Renal cortical epithelial cell (primary cell): ENCODE data around the gene FOXN1. TPM values are rescaled to one million over a fixed set of nuclear protein-coding genes. Genes with fewer than 3 reads are reported as not detected.
"Not testable (repeated sequence)": the region's sequence is repeated elsewhere in the genome, so short reads cannot be mapped to it uniquely, and the experiment has no call there.

Source experiments
- DNase-seq: peaks from one replicate; pipeline ENCODE4 v3.0.0-alpha.2; 2011; ENCODE audit warnings: low read depth
- total RNA-seq: library from RNA; depleted of rRNA; stranded (reverse); fragments of >200 nt; gene quantifications from 2 replicates; pipeline ENCODE4 v1.2.3, GENCODE V29; 2014

FOXN1 gene, protein sequence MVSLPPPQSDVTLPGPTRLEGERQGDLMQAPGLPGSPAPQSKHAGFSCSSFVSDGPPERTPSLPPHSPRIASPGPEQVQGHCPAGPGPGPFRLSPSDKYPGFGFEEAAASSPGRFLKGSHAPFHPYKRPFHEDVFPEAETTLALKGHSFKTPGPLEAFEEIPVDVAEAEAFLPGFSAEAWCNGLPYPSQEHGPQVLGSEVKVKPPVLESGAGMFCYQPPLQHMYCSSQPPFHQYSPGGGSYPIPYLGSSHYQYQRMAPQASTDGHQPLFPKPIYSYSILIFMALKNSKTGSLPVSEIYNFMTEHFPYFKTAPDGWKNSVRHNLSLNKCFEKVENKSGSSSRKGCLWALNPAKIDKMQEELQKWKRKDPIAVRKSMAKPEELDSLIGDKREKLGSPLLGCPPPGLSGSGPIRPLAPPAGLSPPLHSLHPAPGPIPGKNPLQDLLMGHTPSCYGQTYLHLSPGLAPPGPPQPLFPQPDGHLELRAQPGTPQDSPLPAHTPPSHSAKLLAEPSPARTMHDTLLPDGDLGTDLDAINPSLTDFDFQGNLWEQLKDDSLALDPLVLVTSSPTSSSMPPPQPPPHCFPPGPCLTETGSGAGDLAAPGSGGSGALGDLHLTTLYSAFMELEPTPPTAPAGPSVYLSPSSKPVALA
- total RNA-seq: not detected in 2 replicates

DNA sequence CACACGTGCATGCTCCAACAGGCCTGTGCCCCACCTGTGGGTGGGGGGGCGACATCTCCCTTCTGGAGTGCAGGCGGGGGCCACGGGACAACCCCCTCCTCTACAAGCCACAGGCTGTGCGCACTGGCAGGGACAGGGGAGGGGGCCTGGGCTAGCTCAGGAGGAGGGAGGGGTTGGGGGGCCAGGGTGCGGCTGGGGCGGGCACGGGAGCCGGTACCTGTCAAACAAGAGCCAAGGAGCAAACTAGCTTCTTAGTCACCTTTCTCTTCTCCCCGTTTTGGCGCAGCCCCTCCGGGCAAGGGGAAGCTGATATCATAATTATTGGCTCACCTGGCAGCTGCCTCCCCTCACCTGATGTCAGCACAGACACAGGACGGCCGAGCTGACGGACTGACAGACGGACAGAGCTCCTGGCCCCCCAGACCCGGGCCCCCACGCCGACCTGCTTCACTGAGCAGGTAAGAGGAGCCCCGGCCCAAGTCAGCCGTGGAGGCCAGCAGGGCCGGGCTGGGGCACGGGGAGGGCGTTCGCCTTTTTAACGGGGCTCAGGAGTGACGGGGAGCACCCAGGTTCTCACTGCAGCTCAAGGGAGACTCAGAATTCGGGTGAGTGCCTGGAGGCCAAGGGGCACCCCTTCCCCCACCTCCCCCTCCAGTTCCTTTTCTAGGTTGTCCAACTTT lies at the start of gene FOXN1:
Gene FOXN1 (plus strand): TSS at position 363 of the 680 bp plus-strand sequence. CDS start 17,622 bp downstream, outside the sequence.
- no peak for DNase-seq

DNA sequence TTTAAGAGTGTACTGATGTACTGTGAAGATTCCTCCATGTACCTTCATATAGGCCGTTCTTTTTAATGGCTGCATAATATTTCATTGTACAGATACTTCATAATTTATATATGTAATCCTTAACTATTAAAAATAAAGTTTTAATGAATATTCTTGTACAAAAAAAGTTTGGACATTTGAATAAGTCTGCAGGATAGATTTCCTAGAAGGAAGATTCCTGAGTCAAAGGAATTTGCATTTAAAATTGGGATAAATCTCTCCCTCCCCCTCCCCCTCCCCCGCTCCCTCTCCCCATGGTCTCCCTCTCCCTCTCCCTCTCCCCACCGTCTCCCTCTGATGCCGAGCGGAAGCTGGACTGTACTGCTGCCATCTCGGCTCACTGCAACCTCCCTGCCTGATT lies 48.3 kb upstream of the FOXN1 start:
- no peak for DNase-seq

DNA sequence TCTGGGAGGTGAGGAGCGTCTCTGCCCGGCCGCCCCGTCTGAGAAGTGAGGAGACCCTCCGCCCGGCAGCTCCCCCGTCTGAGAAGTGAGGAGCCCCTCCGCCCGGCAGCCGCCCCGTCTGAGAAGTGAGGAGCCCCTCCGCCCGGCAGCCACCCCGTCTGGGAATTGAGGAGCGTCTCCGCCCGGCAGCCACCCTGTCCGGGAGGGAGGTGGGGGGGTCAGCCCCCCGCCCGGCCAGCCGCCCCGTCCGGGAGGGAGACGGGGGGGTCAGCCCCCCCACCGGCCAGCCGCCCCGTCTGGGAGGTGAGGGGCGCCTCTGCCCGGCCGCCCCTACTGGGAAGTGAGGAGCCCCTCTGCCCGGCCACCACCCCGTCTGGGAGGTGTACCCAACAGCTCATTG lies 47.3 kb upstream of the FOXN1 start:
- DNase-seq: not testable (repeated sequence)

DNA sequence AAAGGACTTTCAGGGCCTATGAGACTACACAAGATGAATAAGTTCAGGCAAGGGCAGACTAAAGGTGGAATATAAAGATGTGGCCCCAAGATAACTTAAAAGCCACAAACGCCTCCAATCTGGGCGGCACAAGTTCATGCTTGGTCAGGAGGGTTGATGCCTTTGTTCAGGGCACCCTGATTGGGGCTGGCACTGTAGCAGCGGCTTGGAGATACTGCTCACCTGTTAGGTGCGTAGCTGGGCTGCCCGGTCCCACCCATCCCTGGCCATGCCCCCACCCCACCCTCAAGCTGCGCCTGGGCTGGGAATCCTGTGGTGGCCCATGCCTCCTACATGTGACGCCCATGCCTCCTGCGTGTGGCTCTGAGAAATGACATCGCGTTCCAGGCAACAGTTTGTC lies 45.2 kb upstream of the FOXN1 start:
- no peak for DNase-seq

DNA sequence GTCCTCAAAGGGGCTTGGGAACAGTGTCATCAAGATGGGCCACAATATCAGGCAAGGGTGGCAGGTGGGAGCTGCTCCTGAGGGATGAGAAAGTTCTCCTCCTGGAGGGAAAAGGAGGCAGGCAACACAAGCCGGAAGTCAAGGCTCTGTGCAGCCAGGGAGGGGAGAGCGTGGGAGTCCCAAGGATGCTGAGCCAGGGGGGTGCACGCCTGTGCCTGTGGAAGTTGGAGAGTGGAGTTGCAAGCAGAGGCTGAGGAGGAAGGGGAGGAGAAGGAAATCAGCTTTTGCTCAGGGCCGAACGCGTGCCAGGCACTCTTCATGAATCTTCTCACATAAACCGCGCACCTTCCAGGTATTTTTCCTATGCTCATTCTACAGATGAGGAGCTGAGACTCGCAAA lies 40.1 kb upstream of the FOXN1 start:
- DNase-seq: no peak

DNA sequence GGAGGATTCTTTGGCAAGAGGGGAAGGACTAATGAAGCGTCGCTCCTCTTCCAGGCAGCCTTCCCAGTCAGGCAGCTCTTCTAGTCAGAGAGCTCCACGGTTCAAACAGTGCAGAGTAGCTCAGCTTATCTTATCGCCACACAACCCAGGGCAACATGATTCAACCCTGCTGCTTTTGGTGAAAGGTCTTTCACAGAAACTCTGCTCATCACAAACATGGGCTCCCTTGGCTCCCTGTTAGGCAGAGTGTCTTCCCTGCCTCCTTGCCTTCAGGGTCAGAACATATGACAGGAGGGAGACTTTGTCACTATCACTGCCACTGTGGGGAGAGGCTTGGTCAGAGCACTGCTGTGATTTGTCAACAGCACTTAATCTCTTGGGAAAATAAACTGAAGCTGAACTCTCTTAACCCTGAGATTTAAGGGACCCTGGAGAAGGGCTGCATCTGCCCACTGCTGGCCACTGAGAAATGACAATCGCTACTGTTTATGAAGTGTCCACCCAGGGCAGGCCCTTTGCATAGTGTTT lies 39.6 kb upstream of the FOXN1 start:
- DNase-seq: no peak

DNA sequence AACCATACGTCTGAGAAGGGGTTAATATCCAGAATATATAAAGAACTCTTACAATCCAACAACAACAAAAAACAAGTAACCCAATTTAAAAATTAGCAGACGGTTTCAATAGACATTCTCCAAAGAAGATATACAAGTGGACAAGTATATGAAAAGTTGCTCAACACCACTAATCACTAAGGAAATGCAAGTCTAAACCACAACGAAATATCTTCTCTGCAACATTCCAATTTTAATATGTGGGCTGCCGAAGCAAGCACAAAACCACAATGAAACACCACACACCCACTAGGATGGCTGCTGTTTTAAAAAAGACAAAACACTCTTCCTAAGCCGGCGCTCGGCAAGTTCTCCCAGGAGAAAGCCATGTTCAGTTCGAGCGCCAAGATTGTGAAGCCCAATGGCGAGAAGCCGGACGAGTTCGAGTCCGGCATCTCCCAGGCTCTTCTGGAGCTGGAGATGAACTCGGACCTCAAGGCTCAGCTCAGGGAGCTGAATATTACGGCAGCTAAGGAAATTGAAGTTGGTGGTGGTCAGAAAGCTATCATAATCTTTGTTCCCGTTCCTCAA lies 38.6 kb upstream of the FOXN1 start:
- no peak for DNase-seq

DNA sequence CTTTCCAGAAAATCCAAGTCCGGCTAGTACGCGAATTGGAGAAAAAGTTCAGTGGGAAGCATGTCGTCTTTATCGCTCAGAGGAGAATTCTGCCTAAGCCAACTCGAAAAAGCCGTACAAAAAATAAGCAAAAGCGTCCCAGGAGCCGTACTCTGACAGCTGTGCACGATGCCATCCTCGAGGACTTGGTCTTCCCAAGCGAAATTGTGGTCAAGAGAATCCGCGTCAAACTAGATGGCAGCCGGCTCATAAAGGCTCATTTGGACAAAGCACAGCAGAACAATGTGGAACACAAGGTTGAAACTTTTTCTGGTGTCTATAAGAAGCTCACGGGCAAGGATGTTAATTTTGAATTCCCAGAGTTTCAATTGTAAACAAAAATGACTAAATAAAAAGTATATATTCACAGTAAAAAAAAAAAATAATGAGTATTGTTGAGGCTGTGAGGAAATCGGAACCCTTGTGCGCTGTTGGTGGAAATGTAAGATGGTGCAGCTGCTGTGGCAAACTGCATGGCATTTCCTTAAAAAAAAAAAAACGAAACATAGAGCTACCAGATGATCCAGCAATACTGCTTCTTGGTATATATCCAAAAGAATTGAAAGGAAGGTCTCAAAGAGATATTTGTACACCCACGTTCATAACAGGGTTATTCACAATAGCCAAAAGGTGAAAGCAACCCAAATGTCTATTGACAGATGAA lies 38.0 kb upstream of the FOXN1 start:
- not testable (repeated sequence) for DNase-seq

DNA sequence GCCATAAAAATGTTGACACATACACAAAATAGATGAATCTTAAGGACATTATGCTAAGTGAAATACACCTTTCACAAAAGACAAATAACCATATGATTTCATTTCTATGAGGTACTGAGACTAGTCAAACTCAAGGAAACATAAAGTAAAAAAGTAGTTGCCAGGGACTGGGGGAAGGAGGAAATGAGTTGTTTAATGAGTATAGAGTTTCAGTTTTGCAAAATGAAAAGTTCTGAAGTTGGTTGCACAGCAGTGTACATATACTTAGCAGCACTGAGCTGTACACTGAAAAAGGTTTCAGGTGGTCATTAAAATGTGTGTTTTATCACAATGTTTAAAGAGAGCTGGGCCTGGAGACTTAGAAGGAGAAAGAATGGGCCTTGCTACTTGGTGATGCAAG lies 37.4 kb upstream of the FOXN1 start:
- no peak for DNase-seq

DNA sequence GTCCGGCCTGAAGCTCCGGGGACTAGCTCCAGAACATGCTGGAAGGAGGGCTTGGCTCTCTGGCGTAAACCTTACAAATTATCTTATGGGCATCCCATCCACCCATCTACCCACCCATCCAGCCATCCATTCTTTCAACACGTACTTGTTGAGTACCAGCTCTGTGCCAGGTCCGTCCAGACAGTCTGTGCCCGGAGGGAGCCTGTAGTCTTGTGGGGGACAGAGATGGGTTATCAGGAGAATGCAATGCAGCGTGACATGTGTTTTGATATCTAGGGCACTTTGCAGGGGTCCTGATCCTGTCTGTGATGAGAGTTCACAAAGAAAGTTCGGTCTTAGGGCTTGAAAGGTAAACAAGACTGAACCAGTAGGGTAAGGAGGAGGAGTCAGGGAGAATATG lies 36.8 kb upstream of the FOXN1 start:
- no peak for DNase-seq

DNA sequence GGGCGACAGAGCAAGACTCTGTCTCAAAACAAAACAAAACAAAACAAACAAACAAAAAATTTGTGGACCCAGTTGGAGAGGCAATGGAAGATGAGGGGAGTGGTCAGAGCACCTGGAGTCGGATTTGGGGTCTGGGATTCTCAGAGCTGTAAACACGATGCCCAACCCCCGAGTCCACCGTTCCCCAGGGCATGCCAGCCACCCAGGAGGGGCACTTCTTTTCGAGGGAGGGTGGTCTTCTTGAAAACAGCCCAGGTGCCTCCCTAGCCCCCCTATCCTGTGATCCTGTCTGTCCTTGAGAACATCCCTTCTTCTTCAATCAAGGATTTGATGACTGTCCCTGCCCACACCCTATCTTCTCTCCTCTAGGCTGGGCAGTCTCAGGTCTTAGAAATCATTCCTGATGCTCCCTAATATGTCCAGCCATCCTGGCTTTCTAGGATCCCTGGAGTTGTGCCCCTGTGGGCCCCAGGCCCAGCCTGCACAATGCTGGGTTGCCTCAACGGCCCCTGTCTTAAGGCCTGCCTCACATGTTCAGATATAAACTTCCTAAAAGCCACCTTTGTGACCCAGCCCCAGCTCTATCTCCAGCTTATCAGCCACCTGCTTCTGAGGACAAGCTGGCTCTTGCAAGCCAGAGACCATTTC lies 35.8 kb upstream of the FOXN1 start:
- DNase-seq: no peak

DNA sequence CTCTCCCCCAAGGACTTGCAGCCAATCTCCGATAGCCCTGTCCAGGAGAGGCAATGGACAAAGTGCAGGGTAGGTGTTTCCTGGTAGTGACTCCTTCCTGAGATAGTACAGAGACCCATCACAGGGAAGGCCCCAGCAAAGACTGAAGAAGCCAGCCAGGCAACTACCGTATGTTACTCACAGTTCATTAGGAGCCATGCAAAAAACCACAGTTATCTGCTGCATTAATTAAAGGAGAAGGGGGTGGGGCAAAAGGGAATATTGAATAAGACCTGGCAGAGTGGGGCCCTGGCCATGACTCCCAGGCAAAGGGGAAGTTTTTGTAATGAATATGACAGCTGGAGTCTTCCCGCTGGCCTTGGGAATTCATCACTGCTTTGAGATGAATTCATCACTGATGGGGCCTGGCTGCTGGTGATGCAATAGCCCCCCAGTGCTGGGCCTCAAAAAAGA lies 35.2 kb upstream of the FOXN1 start:
- no peak for DNase-seq

DNA sequence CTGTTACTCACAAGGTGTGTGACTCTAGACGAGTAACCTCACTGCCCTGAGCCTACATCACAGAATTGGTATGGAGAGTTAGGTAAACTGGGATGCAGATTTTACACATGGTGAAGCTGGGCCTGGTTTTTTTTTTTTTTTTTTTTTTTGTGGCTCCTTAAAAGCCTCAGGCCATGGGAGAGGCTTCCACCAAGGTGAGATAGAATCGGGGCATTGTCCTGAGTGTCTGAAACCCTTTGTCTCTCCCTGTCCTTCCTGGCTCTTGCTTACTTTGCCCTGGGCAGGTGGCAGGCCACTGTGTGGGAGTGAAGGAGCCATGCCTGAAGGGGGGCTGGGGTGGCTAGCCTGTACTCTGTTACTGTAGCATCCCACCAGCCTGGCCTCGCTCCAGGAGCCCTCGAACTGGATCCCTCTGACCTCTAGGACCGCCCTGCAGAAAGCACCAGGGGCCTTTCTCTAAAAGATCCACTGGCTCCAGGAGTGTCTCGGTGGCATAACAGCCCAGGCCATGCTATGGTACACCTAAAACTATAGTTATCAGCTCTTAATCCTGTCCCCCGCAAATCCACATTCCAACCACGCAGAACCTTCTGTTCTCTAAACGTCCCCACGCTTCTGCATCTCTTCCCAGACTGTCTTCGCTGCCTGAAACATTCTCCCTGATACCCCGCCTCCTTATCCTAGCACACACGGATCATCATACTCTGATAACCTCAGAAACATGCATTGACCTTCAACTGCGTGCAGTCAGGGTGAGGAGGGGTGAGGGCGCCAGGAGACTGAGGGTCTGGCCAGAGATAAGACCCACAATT lies 34.4 kb upstream of the FOXN1 start:
- peak; percentile 17 for DNase-seq

DNA sequence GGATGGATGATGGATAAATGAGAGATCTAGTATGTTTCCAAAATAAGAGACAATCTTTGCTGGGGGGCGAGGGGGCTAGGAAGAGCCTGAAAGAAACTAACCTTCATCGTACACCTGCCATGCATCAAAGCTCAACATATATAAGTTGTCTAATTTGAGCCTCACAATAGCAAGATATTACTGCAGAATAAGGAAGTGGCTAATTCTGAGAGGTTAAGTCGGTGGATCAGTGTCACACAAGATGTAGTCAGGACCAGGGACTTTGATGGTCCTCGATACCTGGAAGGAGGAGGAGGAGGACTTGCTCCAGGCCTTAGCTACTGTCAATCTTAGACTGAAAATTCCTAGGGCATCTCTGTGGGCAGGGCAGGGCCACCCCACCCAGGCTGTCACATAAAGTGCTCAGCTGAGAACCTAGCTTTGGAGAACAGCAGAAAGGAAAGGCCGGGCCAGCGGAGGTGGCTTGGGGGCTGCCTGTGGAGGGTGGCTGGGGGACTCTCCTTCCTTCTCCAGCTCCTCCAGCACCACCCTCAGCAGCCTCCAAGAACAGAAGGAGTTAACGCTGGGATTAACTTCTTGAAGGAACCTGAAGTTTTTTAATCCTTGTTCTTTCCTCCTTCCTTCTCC lies 33.2 kb upstream of the FOXN1 start:
- DNase-seq: no peak

DNA sequence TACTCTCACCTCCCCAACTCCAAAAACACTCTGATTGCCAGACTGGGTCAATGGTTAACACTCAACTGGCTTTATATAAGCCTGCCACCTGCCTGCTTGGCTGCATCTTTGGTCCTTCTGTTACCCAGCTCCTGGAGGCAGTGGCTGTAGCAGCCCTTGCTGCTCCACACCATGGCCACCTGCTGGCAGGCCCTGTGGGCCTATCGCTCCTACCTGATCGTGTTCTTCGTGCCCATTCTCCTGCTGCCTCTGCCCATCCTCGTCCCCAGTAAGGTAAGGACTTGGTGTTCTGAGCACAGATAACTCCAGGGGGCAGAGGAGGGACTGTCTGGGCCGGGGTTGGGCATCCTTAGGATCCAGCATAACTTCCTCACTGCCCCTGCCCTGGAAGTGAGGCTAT lies 32.6 kb upstream of the FOXN1 start, which contains the start of gene SLC13A2:
Gene SLC13A2 (plus strand): TSS at position 103 of the 400 bp plus-strand sequence. CDS start 69 bp downstream, at position 172.
- DNase-seq: no peak

DNA sequence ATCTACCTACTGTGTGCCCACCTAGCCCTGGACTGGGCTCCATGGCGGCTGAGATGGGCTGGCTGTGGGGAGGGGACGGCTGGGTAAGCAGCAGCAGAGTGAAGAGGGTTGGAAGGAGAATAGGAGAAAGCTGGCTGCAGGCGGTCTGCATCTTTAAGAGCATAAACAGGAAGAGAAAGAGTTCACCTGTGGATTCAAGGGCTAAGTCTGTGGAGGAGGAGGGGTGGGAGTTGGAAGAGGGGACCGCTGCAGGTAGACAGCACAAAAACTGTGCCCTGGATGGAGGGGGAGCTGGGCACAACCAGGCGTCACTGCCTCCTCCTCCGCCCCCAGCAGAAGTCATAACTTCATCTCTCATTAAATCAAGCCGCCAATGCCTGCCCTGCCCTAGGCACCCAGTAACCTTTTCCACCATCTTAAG lies 32.0 kb upstream of the FOXN1 start:
- DNase-seq: no peak

DNA sequence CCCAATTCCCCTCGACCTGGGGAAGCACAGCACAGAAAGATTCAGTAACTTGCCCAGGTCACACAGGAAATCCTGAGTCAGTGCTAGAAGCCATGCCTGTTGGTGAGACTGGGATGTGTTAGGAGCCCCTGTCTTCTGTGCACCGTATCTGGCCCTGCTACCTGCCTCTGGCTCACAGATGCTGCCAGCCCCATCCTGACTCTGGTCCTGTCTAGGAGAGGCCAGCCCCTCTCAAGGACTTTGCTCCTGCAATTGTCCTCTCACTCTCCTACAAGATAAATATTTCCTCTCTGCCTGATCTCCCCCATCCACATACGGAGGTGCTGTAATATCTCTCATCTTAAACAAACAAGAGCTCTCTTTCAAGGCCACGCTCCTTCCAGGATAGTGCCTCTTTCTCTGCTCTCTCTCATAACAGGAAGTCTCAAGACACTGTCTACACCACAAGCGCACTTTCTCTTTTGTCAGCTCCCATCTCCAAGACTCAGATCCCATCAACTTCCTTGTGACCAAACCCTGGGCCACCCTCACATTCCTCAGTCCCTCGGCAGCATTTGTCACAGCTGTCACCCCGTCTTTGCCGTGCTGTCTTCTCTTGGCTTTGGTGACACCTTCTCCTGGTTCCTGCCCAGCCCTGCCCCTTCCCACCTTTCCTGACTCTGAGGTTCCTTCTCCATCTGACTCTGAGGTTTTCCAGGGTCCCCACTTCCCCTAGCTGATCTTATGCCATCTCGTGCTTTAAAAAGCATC lies 30.8 kb upstream of the FOXN1 start:
- DNase-seq: no peak

DNA sequence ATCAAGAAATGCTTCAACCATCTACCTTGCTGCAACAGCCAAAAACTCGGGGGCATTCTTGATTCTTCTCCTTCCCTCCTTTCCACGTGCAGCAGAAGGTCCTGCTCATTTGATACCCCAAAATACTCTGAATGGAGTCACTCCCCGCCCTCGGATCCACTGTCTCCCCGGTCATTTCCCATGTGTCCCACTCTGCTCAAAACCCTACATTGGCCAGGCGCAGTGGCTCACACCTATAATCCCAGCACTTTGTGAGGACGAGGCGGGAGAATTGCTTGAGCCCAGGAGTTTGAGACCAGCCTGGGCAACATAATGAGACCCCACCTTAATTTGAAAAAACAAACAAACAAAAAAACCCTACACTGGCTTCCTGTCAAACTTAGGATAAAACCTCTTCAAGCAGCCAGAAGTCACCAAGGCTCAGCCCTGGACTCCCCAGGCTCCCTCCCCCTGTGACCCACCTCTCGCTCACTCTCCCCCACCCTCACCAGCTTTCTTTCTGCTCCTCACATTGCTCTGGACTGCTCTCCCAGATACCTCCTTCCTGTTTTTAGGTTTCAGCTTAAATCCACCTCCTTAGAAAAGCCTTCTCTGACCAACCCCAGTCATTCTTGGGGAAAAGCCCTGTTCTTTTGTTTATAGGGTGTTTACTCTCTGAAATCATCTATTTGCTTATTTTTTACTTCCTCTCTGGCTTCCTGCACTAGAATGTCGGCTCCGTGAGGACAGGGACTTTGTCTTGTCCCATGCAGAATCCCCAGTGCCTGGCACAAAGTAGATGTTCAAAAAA lies 29.9 kb upstream of the FOXN1 start:
- no peak for DNase-seq
